SK-N-SH (cell line): ENCODE data around the gene IGFL1. TPM values are rescaled to one million over a fixed set of nuclear protein-coding genes. Genes with fewer than 3 reads are reported as not detected.

Source experiments
- CTCF ChIA-PET: fragments of 300-600, 350-600 bp; formaldehyde crosslinking; extraction: SDS; loops from one replicate; lab custom pipeline; 2021; lab: Yijun Ruan, JAX
- POLR2A ChIA-PET: fragments of 350-600 bp; sonication (Branson Sonifier 250); formaldehyde crosslinking; extraction: SDS; loops from one replicate; lab custom pipeline; 2020; ENCODE audit warnings: antibody characterized with exemption, inconsistent platforms; lab: Yijun Ruan, JAX
- DNase-seq: peaks from one replicate; pipeline ENCODE4 v3.0.0; 2012
- H2AFZ ChIP-seq: fragments of 200-600 bp; sonication (generic); 2 replicates; pipeline ENCODE4 v1.8.1; 2016; ENCODE audit warnings: antibody characterized with exemption, mild to moderate bottlenecking, low read depth
- H3F3A ChIP-seq: fragments of 200-600 bp; sonication (generic); replicated peaks from 2 replicates; pipeline ENCODE3; 2016; ENCODE audit warnings: antibody characterized with exemption, mild to moderate bottlenecking; ENCODE audit not compliant: insufficient read depth
- H3K27ac ChIP-seq, 2 experiments: fragments of 200-500 bp in 1 of 2; fragments of 200-600 bp in 1 of 2; sonication (Bioruptor generic) in 1 of 2; sonication (generic), shearing (Covaris generic) in 1 of 2; 2 replicates each; pipeline versions ENCODE4 v1.5.1 to v1.6.1; 2014 to 2016; ENCODE audit warnings: low read depth in 2 of 2, inconsistent platforms in 1 of 2, low read length in 1 of 2, mild to moderate bottlenecking in 1 of 2, mixed read lengths in 1 of 2
- H3K27me3 ChIP-seq: fragments of 200-600 bp; sonication (generic), shearing (Covaris generic); 2 replicates; pipeline ENCODE4 v1.6.1; 2016; ENCODE audit warnings: mixed run types; ENCODE audit not compliant: insufficient read depth
- H3K36me3 ChIP-seq, 2 experiments: fragments of 200-500 bp in 1 of 2; fragments of 200-600 bp in 1 of 2; sonication (Bioruptor generic) in 1 of 2; sonication (generic) in 1 of 2; replicated peaks in 1 of 2; 2 replicates each; pipeline versions ENCODE3 to v1.5.1; 2014 to 2016; ENCODE audit warnings: low read length in 1 of 2, mild to moderate bottlenecking in 1 of 2; ENCODE audit not compliant: insufficient read depth in 2 of 2, control insufficient read depth in 1 of 2
- H3K4me1 ChIP-seq, 2 experiments: fragments of 200-500 bp in 1 of 2; fragments of 200-600 bp in 1 of 2; sonication (Bioruptor generic) in 1 of 2; sonication (generic), shearing (Covaris generic) in 1 of 2; 2 replicates each; pipeline versions ENCODE4 v1.5.1 to v1.6.1; 2014 to 2016; ENCODE audit warnings: low read depth in 1 of 2, low read length in 1 of 2, mixed run types in 1 of 2; ENCODE audit not compliant: insufficient read depth in 2 of 2, control insufficient read depth in 1 of 2
- H3K4me2 ChIP-seq: fragments of 200-600 bp; sonication (generic), shearing (Covaris generic); 2 replicates; pipeline ENCODE4 v1.6.1; 2017; ENCODE audit warnings: mixed run types
- H3K4me3 ChIP-seq, 2 experiments: fragments of 200-500 bp in 1 of 2; fragments of 200-600 bp in 1 of 2; sonication (Bioruptor generic) in 1 of 2; sonication (generic), shearing (Covaris generic) in 1 of 2; 2 replicates each; pipeline versions ENCODE4 v1.5.1 to v1.8.1; 2014 to 2016; ENCODE audit warnings: low read depth in 2 of 2, inconsistent platforms in 1 of 2, low read length in 1 of 2, mild to moderate bottlenecking in 1 of 2, mixed read lengths in 1 of 2, moderate library complexity in 1 of 2
- H3K79me2 ChIP-seq: fragments of 200-600 bp; sonication (generic); 2 replicates; pipeline ENCODE4 v1.8.1; 2017; ENCODE audit warnings: mild to moderate bottlenecking; ENCODE audit not compliant: insufficient read depth
- H3K9ac ChIP-seq: fragments of 200-600 bp; sonication (generic); 2 replicates; pipeline ENCODE4 v1.6.1; 2017; ENCODE audit warnings: mixed run types
- H3K9me2 ChIP-seq: fragments of 200-600 bp; sonication (generic); 2 replicates; pipeline ENCODE4 v1.6.1; 2017; ENCODE audit warnings: mixed run types
- H3K9me3 ChIP-seq: fragments of 200-600 bp; sonication (generic); 2 replicates; pipeline ENCODE4 v1.6.1; 2017; ENCODE audit warnings: mixed run types, mild to moderate bottlenecking, moderate library complexity
- H4K20me1 ChIP-seq: fragments of 200-600 bp; sonication (generic); 2 replicates; pipeline ENCODE4 v1.6.1; 2017; ENCODE audit warnings: mild to moderate bottlenecking, mixed run types; ENCODE audit not compliant: insufficient read depth
- CTCF ChIP-seq: fragments of 200-600 bp; sonication (generic); IDR thresholded peaks from 2 replicates; pipeline ENCODE4 v1.6.1; 2017; ENCODE audit warnings: antibody characterized with exemption, mild to moderate bottlenecking, moderate library complexity
- ELF1 ChIP-seq: IDR thresholded peaks from 2 replicates; pipeline ENCODE4 v1.4.0; 2012
- FOXJ3 ChIP-seq: sonication (generic); formaldehyde crosslinking; IDR thresholded peaks from 2 replicates; pipeline ENCODE4 v1.5.1; 2020; ENCODE audit warnings: mild to moderate bottlenecking, missing genetic modification reagents
- JUND ChIP-seq: IDR thresholded peaks from 2 replicates; pipeline ENCODE4 v1.4.0; 2012
- MEF2A ChIP-seq: IDR thresholded peaks from 2 replicates; pipeline ENCODE4 v1.4.0; 2012; ENCODE audit warnings: low read depth, borderline replicate concordance
- NFIC ChIP-seq: IDR thresholded peaks from 2 replicates; pipeline ENCODE4 v1.4.0; 2012; ENCODE audit warnings: borderline replicate concordance
- NRF1 ChIP-seq: IDR thresholded peaks from 2 replicates; pipeline ENCODE4 v1.6.1; 2012; ENCODE audit warnings: low read depth, mild to moderate bottlenecking, low read length
- SIN3A ChIP-seq: IDR thresholded peaks from 2 replicates; pipeline ENCODE4 v1.6.1; 2012; ENCODE audit warnings: low read depth, mild to moderate bottlenecking, low read length, moderate library complexity, borderline replicate concordance
- SMC3 ChIP-seq: IDR thresholded peaks from 2 replicates; pipeline ENCODE4 v1.6.1; 2012; ENCODE audit warnings: low read depth, low read length, improper control_type of control experiment
- ZBTB33 ChIP-seq: IDR thresholded peaks from 2 replicates; pipeline ENCODE4 v1.4.0; 2012; ENCODE audit warnings: low read depth, borderline replicate concordance
- WGBS: methylation state at CpG from one replicate; pipeline ENCODE4 v1.1.6; 2017; ENCODE audit warnings: low lambda C conversion rate; 5-methylcytosine and 5-hydroxymethylcytosine counted together
- polyA plus RNA-seq, 3 experiments: library from polyadenylated mRNA; depleted of rRNA; stranded (reverse); fragments of >200 nt; gene quantifications; 2 replicates each; pipeline ENCODE4 v1.2.3, GENCODE V29; 2012
- TF ChIP-seq, protein P1 (sequence below): IDR thresholded peaks from 2 replicates; pipeline ENCODE4 v1.4.0; 2012; ENCODE audit warnings: low read depth, borderline replicate concordance
- TF ChIP-seq, protein P2 (sequence below): fragments of 150-350 bp; IDR thresholded peaks from 2 replicates; pipeline ENCODE4 v1.6.1; 2016; ENCODE audit warnings: mild to moderate bottlenecking, low read depth, low read length
- TF ChIP-seq, protein P3 (sequence below): IDR thresholded peaks from 2 replicates; pipeline ENCODE4 v1.6.1; 2012; ENCODE audit warnings: mild to moderate bottlenecking, low read depth, low read length, moderate library complexity

IGFL1 gene
- polyA plus RNA-seq, 1 of the 3 experiments (the other 2 are of a cell fraction), result not detected

DNA sequence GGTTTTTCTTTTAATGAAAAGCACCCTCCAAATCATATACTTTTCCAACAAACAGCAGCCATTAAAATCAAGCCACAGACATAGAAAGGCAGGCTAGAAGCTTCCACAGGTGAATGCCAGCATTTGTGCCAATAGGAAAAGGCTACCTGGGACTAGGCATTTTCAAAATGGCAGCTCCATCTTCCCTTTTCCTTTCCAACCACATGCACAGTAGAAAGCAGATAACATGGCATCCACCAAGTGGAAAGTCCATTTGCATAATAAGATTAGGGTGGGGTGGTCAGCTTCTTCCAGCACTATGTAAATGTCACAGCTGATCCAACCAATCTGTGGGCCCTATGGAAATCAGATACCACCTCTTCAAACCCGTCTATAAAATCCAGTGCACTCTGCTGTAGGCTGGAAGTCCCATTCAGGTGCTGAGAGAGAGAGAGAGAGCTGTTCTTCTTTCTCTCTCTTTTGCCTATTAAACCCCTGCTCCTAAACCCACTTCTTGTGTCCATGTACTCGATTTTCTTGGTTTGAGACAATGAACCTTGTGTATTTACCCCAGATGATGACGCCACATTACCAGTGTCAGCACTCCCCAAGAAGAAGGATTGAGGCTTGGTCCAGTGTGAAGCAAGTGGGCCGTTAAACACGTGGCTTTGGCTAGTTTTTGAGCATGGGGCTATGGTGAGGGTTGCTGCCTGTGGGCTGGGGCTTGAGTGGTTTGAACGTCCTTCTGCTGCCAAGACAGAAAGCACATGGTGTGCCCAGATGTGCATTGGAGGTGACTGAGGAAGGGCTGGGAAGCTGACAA is 24.2 kb upstream of the IGFL1 start:
- Histone ChIP-seq H3K4me3 (no peak overlapping the region), H3K4me1 (no peaks in the 10 kb centered on the region), H3K9ac (no peak overlapping the region), H3K36me3 (no peaks in the 10 kb centered on the region), H3K27me3 (peaks cover 9% of the 10 kb centered on the region; the same call in 1 of the 2 replicates), H3K27ac (no peak overlapping the region), H2AFZ (no peak overlapping the region), H3K4me2 (no peak overlapping the region), H3K79me2 (no peaks in the 10 kb centered on the region), H3K9me3 (no peaks in the 10 kb centered on the region), H3K9me2 (no peaks in the 10 kb centered on the region), H4K20me1 (no peaks in the 10 kb centered on the region)
- CTCF ChIA-PET, result interaction anchor here (0.8 to 1.9 kb wide), 4 partner anchors 17 to 177 kb away, joined by 3 to 5 read pairs (median 3); no protein-coding TSS in a partner anchor
- DNase-seq, result no peak
- POLR2A ChIA-PET, result no interaction called here
- WGBS, result 3% methylated on average over 6 of the region's 6 CpGs
- no peak for TF ChIP-seq SIN3A
- no peak for TF ChIP-seq FOXJ3
- TF ChIP-seq NRF1, result no peak
- TF ChIP-seq SMC3, result no peak
- TF ChIP-seq, protein P1, sequence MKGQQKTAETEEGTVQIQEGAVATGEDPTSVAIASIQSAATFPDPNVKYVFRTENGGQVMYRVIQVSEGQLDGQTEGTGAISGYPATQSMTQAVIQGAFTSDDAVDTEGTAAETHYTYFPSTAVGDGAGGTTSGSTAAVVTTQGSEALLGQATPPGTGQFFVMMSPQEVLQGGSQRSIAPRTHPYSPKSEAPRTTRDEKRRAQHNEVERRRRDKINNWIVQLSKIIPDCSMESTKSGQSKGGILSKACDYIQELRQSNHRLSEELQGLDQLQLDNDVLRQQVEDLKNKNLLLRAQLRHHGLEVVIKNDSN, result no peak
- no peak for TF ChIP-seq ELF1
- TF ChIP-seq, protein P2, sequence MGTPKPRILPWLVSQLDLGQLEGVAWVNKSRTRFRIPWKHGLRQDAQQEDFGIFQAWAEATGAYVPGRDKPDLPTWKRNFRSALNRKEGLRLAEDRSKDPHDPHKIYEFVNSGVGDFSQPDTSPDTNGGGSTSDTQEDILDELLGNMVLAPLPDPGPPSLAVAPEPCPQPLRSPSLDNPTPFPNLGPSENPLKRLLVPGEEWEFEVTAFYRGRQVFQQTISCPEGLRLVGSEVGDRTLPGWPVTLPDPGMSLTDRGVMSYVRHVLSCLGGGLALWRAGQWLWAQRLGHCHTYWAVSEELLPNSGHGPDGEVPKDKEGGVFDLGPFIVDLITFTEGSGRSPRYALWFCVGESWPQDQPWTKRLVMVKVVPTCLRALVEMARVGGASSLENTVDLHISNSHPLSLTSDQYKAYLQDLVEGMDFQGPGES, result no peak
- TF ChIP-seq, protein P3, sequence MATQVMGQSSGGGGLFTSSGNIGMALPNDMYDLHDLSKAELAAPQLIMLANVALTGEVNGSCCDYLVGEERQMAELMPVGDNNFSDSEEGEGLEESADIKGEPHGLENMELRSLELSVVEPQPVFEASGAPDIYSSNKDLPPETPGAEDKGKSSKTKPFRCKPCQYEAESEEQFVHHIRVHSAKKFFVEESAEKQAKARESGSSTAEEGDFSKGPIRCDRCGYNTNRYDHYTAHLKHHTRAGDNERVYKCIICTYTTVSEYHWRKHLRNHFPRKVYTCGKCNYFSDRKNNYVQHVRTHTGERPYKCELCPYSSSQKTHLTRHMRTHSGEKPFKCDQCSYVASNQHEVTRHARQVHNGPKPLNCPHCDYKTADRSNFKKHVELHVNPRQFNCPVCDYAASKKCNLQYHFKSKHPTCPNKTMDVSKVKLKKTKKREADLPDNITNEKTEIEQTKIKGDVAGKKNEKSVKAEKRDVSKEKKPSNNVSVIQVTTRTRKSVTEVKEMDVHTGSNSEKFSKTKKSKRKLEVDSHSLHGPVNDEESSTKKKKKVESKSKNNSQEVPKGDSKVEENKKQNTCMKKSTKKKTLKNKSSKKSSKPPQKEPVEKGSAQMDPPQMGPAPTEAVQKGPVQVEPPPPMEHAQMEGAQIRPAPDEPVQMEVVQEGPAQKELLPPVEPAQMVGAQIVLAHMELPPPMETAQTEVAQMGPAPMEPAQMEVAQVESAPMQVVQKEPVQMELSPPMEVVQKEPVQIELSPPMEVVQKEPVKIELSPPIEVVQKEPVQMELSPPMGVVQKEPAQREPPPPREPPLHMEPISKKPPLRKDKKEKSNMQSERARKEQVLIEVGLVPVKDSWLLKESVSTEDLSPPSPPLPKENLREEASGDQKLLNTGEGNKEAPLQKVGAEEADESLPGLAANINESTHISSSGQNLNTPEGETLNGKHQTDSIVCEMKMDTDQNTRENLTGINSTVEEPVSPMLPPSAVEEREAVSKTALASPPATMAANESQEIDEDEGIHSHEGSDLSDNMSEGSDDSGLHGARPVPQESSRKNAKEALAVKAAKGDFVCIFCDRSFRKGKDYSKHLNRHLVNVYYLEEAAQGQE, result no peak
- no peak for TF ChIP-seq JUND
- TF ChIP-seq, all 33 proteins: peak for 0
- peaks cover 4% of the 10 kb centered on the region for H3F3A ChIP-seq

DNA sequence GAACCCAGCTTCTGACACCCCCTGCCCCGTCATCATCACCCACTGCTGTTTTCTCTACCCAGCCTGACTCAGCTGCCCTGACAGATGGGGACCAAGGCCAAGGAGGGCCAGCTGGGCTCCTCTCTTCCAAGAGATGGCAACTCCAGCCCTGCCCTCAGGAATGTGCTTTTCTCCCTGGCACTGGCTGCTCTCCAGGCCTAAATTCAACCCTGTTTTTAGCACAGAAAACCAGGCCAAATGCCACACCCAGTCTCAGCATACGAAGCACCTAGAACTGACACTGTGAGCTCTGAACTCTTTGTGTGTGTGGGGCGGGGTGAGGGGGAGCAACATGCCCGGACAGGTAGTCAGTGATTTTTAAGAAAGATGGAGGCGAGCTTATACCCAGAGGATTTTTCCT is 23.4 kb upstream of the IGFL1 start:
- Histone ChIP-seq H3K27me3 (peaks cover 9% of the 10 kb centered on the region; the same call in 1 of the 2 replicates), H3K9ac (no peak overlapping the region), H3K4me3 (no peak overlapping the region), H3K9me3 (no peaks in the 10 kb centered on the region), H3K79me2 (no peaks in the 10 kb centered on the region), H2AFZ (no peak overlapping the region), H3K27ac (no peak overlapping the region), H3K4me2 (no peak overlapping the region), H3K9me2 (no peaks in the 10 kb centered on the region), H3K4me1 (0 out of 4 replicates have a peak, but pooled peaks cover 0 to 5% of the 10 kb centered on the region in 2 experiments), H3K36me3 (no peaks in the 10 kb centered on the region), H4K20me1 (no peaks in the 10 kb centered on the region), H3F3A (peaks cover 4% of the 10 kb centered on the region)
- 22% methylated on average over 5 of the region's 5 CpGs for WGBS
- POLR2A ChIA-PET, result no interaction called here
- CTCF ChIA-PET, result interaction anchor here (0.8 to 1.9 kb wide), 4 partner anchors 18 to 178 kb away, joined by 3 to 8 read pairs (median 4); no protein-coding TSS in a partner anchor
- DNase-seq, result no peak
- TF ChIP-seq MEF2A, result no peak
- no peak for TF ChIP-seq JUND
- TF ChIP-seq ZBTB33, result no peak
- no peak for TF ChIP-seq CTCF
- no peak for TF ChIP-seq NFIC
